Measurements from ENCODE around the gene MDH1.

- TF ChIP-seq PRDM4 (tag by site-specific recombination; IDR thresholded peaks at IDR 0.05) (no peak), ZBTB7A (tag by site-specific recombination; IDR thresholded peaks at IDR 0.05; ENCODE audit: low read depth) (no peak), ZNF292 (tag by site-specific recombination; IDR thresholded peaks at IDR 0.05; ENCODE audit: borderline replicate concordance, low read depth) (no peak), TCF7L2 (IDR thresholded peaks at IDR 0.05; ENCODE audit: borderline replicate concordance, low read depth, low read length) (no peak), ZEB2 (tag by site-specific recombination; IDR thresholded peaks at IDR 0.05) (no peak), CTCF (tag by site-specific recombination; IDR thresholded peaks at IDR 0.05) (no peak), SP7 (tag by site-specific recombination; IDR thresholded peaks at IDR 0.05) (no peak), PBX3 (CRISPR knock-in tag; IDR thresholded peaks at IDR 0.05) (no peak), KLF17 (tag by site-specific recombination; IDR thresholded peaks at IDR 0.05) (no peak), ZNF148 (tag by site-specific recombination; IDR thresholded peaks at IDR 0.05; ENCODE audit: borderline replicate concordance) (no peak), ZBTB20 (tag by site-specific recombination; IDR thresholded peaks at IDR 0.05) (no peak), ZBTB1 (tag by site-specific recombination; IDR thresholded peaks at IDR 0.05) (no peak)
Observed at GRCh38 chr2:63598981-63599380, 10.2 kb downstream of the MDH1 start.

Measured in HEK293 (cell line).